ENCODE measurements around the gene RGS17.
A peak's percentile ranks its signal among the peaks of the same experiment; 100 is the strongest.
"Not testable (repeated sequence)": the region's sequence is repeated elsewhere in the genome, so short reads cannot be mapped to it uniquely, and the experiment has no call there.

RGS17 gene

DNA sequence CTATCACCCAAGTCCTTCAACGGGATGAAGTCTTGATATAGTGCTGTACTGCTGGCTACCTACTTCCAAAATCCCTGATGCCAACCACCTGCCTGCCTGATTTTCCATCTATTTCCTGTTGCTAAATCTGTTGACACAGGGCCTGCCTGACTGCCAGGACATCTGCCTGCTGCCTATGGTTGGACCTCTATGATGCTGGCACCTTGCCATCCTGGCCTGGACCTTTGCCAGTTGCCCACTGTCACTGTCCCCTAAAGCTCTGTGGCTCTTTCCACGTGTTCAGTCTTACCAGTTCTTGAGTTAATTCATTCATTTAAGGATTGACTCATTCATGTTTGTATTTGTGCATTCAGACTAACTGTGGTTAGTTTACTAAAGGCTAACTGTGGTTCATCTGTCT is 9.2 kb upstream of the RGS17 start:
- Mint-ChIP-seq H3K4me1 (ENCODE audit: low read depth) (no peaks in the 10 kb centered on the region), H3K36me3 (ENCODE audit: low read depth) (no peaks in the 10 kb centered on the region), H3K4me3 (no peak overlapping the region), H3K27me3 (peaks cover 5% of the 10 kb centered on the region), H3K27ac (no peak overlapping the region), H3K9me3 (no peaks in the 10 kb centered on the region)

DNA sequence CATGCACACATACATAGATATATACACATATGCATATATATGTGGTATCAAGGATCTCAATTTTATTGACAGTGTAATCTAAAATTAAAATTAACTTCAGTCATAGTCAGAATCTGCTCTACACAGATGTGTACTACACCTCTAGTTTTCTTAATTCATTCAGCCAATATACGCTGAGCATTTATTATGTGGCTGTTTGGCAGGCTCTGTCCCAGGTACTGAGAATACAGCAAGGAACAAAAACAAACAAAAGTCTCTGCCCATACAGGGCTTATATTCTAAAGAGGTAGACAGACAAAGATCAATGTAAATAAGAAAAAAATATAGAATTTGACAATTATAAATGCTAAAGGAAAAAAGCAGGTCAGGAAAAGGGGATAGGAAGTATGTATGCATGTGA is 7.8 kb upstream of the RGS17 start:
- Mint-ChIP-seq H3K4me1 (ENCODE audit: low read depth) (no peaks in the 10 kb centered on the region), H3K9me3 (no peaks in the 10 kb centered on the region), H3K4me3 (no peak overlapping the region), H3K27me3 (peaks cover 10% of the 10 kb centered on the region), H3K27ac (no peak overlapping the region), H3K36me3 (ENCODE audit: low read depth) (no peaks in the 10 kb centered on the region)

DNA sequence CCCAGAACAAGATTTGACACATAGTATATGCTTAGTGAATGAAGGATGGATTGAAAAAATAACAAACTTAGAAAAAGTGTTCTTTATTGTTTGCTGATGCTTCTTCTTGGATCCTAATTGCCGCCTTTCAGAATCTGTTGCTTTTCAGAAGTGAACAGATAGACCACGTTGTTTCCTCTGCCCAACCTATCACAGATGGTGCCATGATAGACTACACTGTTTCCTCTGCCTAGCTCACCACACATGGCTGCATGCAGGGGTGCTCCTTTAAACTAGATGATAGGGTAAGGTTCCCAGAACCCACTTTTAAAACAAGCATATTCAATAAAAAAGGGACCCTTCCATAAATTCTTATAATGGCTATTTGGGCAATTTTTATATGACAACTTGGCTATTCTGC is 4.6 kb upstream of the RGS17 start:
- H3K4me1 Mint-ChIP-seq (ENCODE audit: low read depth), result no peaks in the 10 kb centered on the region
- H3K9me3 Mint-ChIP-seq, result no peaks in the 10 kb centered on the region
- H3K27ac Mint-ChIP-seq, result no peak overlapping the region
- H3K36me3 Mint-ChIP-seq (ENCODE audit: low read depth), result no peaks in the 10 kb centered on the region
- no peak overlapping the region for H3K4me3 Mint-ChIP-seq
- H3K27me3 Mint-ChIP-seq, result peaks cover 24% of the 10 kb centered on the region

DNA sequence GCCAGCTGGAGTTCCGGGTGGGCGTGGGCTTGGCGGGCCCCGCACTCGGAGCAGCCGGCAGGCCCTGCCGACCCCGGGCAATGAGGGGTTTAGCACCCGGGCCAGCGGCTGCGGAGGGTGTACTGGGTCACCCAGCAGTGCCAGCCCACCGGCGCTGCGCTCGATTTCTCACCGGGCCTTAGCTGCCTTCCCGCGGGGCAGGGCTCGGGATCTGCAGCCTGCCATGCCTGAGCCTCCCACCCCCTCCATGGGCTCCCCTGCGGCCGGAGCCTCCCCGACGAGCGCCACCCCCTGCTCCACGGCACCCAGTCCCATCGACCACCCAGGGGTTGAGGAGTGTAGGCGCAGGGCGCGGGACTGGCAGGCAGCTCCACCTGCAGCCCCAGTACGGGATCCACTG is 2.6 kb upstream of the RGS17 start:
- H3K4me3 Mint-ChIP-seq; H3K9me3 Mint-ChIP-seq; H3K27ac Mint-ChIP-seq; H3K36me3 Mint-ChIP-seq (ENCODE audit: low read depth): not testable (repeated sequence)
- Mint-ChIP-seq H3K27me3 (peaks cover 41% of the 10 kb centered on the region), H3K4me1 (ENCODE audit: low read depth) (peaks cover 12% of the 10 kb centered on the region)

DNA sequence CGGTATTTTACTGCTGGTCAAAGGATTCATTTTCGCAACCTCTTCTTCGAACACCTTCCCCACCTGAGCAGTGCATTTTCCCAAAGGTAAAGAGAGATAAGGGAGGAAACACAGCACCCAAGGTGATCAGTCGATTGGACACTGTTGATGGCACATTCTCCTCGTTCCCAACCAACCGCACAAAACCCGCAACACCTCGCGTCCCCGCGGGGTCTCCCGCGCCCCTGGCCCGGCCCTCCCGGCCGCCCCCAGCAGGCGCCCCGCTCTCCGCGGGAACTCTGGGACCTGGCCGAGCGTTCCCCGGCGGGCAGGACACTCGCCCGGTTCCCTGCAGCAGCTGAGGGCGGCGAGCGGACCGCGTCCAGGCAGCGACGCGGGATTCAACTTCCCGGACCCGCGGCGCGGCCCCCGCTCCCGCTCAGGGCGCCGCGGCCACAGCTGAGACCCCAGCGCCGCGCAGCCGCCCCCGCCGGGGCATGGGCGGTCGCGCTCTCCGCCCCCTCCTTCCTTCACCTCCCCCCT is 506 bp downstream of the RGS17 start:
- Mint-ChIP-seq H3K27ac (no peak overlapping the region), H3K27me3 (peaks cover 56% of the 10 kb centered on the region), H3K4me1 (ENCODE audit: low read depth) (peaks cover 12% of the 10 kb centered on the region), H3K4me3 (peak overlapping the region; percentile 78), H3K9me3 (no peaks in the 10 kb centered on the region), H3K36me3 (ENCODE audit: low read depth) (peaks cover 4% of the 10 kb centered on the region)

DNA sequence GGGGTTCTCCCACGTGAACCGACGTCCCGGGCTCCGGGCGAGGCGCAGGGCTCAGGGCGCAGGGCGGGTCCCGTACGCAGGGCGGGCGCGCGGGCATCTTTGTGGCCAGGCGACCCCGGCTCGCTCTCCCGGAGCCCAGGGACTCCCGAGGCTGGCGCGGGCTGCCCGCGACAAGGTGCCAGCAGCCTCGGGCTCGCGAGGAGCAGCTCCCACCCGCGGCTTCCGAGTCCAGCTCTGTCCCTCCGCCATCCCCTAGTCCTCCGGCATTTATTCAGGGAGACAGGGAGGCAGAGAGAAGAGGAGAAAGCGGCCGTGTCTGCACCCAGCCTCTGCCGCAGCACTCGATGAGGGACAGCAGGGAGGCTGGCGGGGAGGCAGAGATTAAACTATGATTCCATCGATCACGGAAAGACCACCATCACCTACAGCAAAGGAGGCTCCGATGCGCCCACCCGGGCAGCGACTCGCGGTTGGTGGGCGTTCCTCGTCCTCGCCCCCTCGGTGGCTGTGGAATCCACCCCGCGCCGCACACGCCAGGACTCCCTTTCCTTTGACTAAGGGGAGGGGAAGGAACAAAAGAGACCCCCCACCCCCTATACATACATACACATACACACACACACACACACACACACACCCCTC is 1.1 kb downstream of the RGS17 start:
- H3K4me3 Mint-ChIP-seq, result peak overlapping the region; percentile 77
- no peaks in the 10 kb centered on the region for H3K9me3 Mint-ChIP-seq
- peaks cover 4% of the 10 kb centered on the region for H3K36me3 Mint-ChIP-seq (ENCODE audit: low read depth)
- peaks cover 12% of the 10 kb centered on the region for H3K4me1 Mint-ChIP-seq (ENCODE audit: low read depth)
- no peak overlapping the region for H3K27ac Mint-ChIP-seq
- H3K27me3 Mint-ChIP-seq, result peaks cover 51% of the 10 kb centered on the region

DNA sequence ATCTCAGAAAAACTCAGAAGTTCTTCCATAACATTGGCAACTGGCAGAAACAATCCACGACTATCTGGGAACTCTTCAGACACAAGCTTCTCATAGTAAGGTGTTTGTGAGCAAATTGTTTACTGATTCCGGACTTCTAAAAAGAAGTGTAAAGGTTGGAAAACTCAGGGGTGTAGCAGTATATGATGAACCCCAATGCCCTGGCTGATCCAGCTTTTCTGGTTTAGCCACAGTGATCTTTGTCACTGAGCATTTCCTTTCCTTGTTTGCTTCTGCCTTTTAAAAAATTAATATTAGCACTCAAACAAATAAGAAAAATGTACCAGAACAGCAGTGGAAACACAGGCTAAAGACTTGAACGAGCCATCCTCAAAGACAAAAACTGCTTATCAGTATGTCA is 4.9 kb downstream of the RGS17 start:
- Mint-ChIP-seq H3K36me3 (ENCODE audit: low read depth) (peaks cover 4% of the 10 kb centered on the region), H3K27me3 (peaks cover 39% of the 10 kb centered on the region), H3K4me3 (no peak overlapping the region)

DNA sequence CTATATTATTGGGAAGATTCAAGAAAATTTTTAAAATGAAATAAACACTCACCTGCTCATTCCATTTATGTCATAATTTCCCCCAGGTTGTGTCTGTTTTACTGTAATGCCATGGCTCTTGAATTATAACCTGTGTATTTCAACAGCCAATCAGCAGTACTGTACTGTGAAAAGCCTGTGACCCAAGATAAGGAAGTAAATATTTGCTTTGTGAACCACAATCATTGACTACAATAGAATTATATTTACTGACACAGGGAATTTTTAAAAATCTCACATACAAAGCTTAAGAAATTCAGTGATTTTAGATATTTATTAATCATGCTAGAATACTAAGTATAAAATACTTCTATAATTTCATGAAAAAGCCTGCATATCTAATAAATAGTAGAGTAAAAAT is 6.0 kb downstream of the RGS17 start:
- Mint-ChIP-seq H3K27ac (no peak overlapping the region), H3K9me3 (peaks cover 5% of the 10 kb centered on the region), H3K4me3 (no peak overlapping the region), H3K4me1 (ENCODE audit: low read depth) (peaks cover 7% of the 10 kb centered on the region), H3K36me3 (ENCODE audit: low read depth) (peaks cover 4% of the 10 kb centered on the region), H3K27me3 (peaks cover 41% of the 10 kb centered on the region)

More for the DNA sequence above, 4.9 kb downstream of the RGS17 start:
- Mint-ChIP-seq H3K4me1 (ENCODE audit: low read depth) (peaks cover 12% of the 10 kb centered on the region), H3K9me3 (no peaks in the 10 kb centered on the region), H3K27ac (no peak overlapping the region)

DNA sequence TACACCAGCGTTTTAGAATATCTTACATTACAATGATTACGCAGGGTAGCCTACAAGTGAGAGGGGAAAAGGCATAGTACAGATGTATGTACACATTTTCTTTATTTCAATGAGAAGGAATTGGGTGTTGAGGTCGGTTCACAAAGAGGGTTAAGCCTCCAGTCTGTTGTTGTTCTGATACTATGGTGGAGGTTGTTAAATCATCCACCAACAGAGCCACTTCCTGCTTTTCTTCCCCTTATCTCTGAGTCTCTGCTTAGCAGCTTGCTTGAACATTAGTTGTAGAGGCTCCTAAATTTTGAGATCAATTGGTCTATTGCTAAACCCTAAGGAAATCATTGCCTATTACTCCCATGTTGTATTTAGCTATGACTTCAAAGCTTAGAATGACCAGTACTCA is 7.3 kb downstream of the RGS17 start:
- Mint-ChIP-seq H3K27ac (no peak overlapping the region), H3K4me1 (ENCODE audit: low read depth) (no peaks in the 10 kb centered on the region), H3K9me3 (peaks cover 5% of the 10 kb centered on the region), H3K36me3 (ENCODE audit: low read depth) (no peaks in the 10 kb centered on the region), H3K27me3 (peaks cover 31% of the 10 kb centered on the region), H3K4me3 (no peak overlapping the region)

DNA sequence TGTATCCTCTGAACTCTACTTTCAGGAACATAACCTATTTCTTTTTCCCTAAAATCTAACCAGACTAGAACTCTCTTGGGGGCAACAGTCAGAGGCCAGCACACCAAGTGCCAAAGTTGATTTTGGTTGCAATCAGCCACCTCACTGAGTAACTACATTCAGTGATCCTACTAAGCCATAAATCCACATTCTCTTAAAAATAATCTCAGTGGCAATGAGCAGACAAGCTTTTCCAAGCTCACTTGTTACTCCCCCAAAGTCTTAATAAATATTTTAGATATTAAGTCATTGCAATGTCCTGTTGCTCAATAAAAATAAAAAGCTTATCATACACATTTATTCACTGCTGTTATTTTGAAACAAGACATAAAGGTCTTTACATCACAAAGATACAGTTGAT is 9.8 kb downstream of the RGS17 start:
- Mint-ChIP-seq H3K4me1 (ENCODE audit: low read depth) (no peaks in the 10 kb centered on the region), H3K27ac (no peak overlapping the region), H3K36me3 (ENCODE audit: low read depth) (no peaks in the 10 kb centered on the region)

DNA sequence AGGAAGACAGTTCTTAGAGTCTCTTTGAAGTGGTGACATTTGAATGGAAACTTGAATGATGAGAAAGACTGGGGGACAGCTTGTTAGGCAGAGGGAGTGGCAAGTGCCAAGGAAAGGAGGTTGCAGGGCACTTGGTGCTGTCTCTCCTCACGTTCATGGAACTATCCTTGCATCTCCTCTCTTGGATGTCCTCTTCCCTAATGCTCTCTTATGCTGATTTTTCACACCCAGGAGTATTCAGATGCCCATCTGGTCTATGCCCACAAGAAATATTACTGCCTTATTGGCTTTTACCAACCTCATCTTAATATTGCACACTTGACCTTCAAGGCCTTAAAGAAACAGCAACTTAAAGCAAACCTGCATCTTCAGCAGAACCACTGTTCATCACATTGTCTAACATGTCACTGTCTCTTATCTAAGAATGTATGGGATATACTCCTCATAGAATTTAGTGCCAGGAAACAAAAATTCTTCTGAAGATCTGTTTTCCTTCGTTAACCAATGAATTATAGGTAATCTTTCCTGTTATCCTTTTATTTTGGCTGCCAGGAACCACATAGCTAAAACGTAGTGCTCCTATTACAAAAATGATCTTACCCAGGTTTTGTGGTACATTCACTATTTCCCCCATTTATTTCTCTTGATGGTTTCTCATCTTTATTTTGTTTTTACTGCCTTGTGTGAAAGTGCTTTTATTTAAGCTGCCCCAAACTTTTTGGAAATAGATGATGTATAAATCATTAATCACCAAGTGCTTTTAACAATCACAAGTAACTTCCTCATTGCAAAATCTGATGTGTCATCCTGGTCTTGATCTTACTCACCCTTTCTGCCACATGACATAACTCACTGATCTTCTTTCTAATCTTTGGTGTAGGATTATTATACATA is 12.8 kb downstream of the RGS17 start:
- H3K9me3 Mint-ChIP-seq, result peaks cover 11% of the 10 kb centered on the region
- no peak overlapping the region for H3K27ac Mint-ChIP-seq
- H3K27me3 Mint-ChIP-seq, result peaks cover 17% of the 10 kb centered on the region
- no peaks in the 10 kb centered on the region for H3K36me3 Mint-ChIP-seq (ENCODE audit: low read depth)
- no peaks in the 10 kb centered on the region for H3K4me1 Mint-ChIP-seq (ENCODE audit: low read depth)
- no peak overlapping the region for H3K4me3 Mint-ChIP-seq

More for the DNA sequence above, 9.8 kb downstream of the RGS17 start:
- peaks cover 17% of the 10 kb centered on the region for H3K27me3 Mint-ChIP-seq
- H3K9me3 Mint-ChIP-seq, result peaks cover 5% of the 10 kb centered on the region
- H3K4me3 Mint-ChIP-seq, result no peak overlapping the region

DNA sequence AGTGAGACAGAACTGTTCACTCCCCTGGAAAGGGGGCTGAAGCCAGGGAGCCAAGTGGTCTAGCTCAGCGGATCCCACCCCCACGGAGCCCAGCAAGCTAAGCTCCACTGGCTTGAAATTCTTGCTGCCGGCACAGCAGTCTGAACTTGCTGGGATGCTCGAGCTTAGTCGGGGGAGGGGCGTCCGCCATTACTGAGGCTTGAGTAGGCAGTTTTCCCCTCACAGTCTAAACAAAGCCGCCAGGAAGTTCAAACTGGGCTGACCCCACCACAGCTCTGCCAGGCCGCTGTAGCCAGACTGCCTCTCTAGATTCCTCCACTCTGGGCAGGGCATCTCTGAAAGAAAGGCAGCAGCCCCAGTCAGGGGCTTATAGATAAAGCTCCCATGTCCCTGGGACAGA is 20.0 kb downstream of the RGS17 start:
- not testable (repeated sequence) for H3K27ac Mint-ChIP-seq; H3K4me1 Mint-ChIP-seq (ENCODE audit: low read depth); H3K36me3 Mint-ChIP-seq (ENCODE audit: low read depth); H3K4me3 Mint-ChIP-seq
- Mint-ChIP-seq H3K9me3 (peaks cover 11% of the 10 kb centered on the region), H3K27me3 (peaks cover 16% of the 10 kb centered on the region)

DNA sequence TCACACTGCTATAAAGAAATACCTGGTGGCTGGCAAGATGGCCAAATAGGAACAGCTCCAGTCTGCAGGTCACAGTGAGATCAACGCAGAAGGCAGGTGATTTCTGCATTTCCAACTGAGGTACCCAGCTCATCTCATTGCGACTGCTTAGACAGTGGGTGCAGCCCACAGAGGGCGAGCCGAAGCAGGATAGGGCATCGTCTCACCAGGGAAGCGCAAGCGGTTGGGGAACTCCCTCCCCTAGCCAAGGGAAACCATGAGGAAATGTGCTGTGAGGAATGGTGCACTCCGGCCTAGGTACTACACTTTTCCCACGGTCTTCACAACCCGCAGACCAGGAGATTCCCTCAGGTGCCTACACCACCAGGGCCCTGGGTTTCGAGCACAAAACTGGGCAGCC is 20.5 kb downstream of the RGS17 start:
- H3K27ac Mint-ChIP-seq; H3K4me1 Mint-ChIP-seq (ENCODE audit: low read depth): not testable (repeated sequence)

DNA sequence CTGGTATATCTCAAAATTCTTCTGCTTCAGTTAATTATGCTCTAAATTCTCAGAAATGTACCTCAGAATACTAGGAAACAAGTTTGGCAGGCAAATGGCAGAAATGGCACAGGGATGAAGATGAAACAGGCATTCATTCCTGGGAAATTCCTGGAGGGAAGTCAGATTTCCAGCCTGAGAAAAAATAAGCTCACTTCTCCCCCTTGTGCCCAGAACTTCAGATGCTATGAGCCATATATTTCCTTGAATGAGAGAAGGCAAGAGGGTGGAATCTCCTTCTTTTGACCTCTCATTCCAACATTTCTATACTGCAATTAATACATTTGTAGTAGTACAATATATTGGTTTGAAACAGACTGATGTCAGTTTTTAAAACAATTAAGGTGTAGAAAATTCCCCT is 22.8 kb downstream of the RGS17 start:
- Mint-ChIP-seq H3K4me3 (no peak overlapping the region), H3K27ac (no peak overlapping the region), H3K27me3 (peaks cover 6% of the 10 kb centered on the region), H3K36me3 (ENCODE audit: low read depth) (no peaks in the 10 kb centered on the region), H3K4me1 (ENCODE audit: low read depth) (no peaks in the 10 kb centered on the region), H3K9me3 (peaks cover 6% of the 10 kb centered on the region)

More for the DNA sequence above, 20.5 kb downstream of the RGS17 start:
- H3K36me3 Mint-ChIP-seq (ENCODE audit: low read depth); H3K4me3 Mint-ChIP-seq: not testable (repeated sequence)
- Mint-ChIP-seq H3K9me3 (peaks cover 11% of the 10 kb centered on the region), H3K27me3 (peaks cover 16% of the 10 kb centered on the region)

DNA sequence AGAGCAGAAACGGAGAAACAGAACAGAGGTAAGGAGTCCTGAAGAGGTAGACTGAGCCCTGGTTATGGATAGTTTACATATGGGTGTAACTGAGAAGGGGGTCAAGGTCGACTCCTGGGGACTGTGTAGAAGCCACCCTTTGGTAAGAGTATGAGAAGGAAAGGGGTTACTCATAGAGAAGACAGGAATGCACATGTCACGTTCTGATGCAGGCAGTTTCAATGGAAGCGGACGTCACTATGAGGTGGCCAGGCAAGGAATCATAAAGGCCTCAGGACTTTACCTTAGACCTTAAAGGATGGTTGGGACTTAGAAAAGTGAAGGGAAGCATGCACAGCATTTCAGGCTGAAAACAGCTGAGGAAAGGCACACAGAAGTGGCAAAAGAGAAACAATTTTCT is 25.1 kb downstream of the RGS17 start:
- no peaks in the 10 kb centered on the region for H3K4me1 Mint-ChIP-seq (ENCODE audit: low read depth)
- H3K27me3 Mint-ChIP-seq, result peaks cover 3% of the 10 kb centered on the region
- no peak overlapping the region for H3K4me3 Mint-ChIP-seq
- no peaks in the 10 kb centered on the region for H3K36me3 Mint-ChIP-seq (ENCODE audit: low read depth)
- no peak overlapping the region for H3K27ac Mint-ChIP-seq
- H3K9me3 Mint-ChIP-seq, result no peaks in the 10 kb centered on the region
